WTC11 (cell line): ENCODE measurements around the gene OR5W2. TPM values are rescaled to one million over a fixed set of nuclear protein-coding genes. Genes with fewer than 3 reads are reported as not detected.
"Not testable (repeated sequence)": the region's sequence is repeated elsewhere in the genome, so short reads cannot be mapped to it uniquely, and the experiment has no call there.

Experiments used
- ATAC-seq: fragments of 200-7000 bp; cut with Tn5 transposase; 2 replicates; pipeline ENCODE4 v1.10.0; 2021; ENCODE audit warnings: mild to moderate bottlenecking, moderate library complexity
- CTCF ChIA-PET: fragments of 300-600 bp; sonication (Branson Sonifier 250); formaldehyde crosslinking; loops from one replicate; lab custom pipeline; 2021; ENCODE audit warnings: antibody characterized with exemption; lab: Charles Lee
- POLR2A ChIA-PET: fragments of 350-600 bp; sonication (Branson Sonifier 250); formaldehyde crosslinking; loops from one replicate; lab custom pipeline; 2021; ENCODE audit warnings: antibody characterized with exemption; lab: Charles Lee
- DNase-seq: peaks from one replicate; pipeline ENCODE4 v3.0.0; 2021; ENCODE audit warnings: low spot score
- H3K27ac Mint-ChIP-seq: 2 replicates; pipeline ENCODE4 v1.8.0; 2021; ENCODE audit warnings: mixed read lengths
- H3K27me3 Mint-ChIP-seq: 2 replicates; pipeline ENCODE4 v1.8.0; 2021; ENCODE audit warnings: low read depth, mild to moderate bottlenecking, moderate library complexity, mixed read lengths
- H3K36me3 Mint-ChIP-seq: 2 replicates; pipeline ENCODE4 v1.8.0; 2021; ENCODE audit warnings: mixed read lengths
- H3K4me1 Mint-ChIP-seq: 2 replicates; pipeline ENCODE4 v1.8.0; 2022; ENCODE audit warnings: mixed read lengths
- H3K4me3 Mint-ChIP-seq: 2 replicates; pipeline ENCODE4 v1.8.0; 2021; ENCODE audit warnings: mild to moderate bottlenecking, moderate library complexity, mixed read lengths
- H3K9me3 Mint-ChIP-seq: 2 replicates; pipeline ENCODE4 v1.8.0; 2021; ENCODE audit warnings: mixed read lengths
- total RNA-seq: library from RNA; stranded (reverse); gene quantifications from 3 replicates; pipeline ENCODE4 v1.2.3, GENCODE V29; 2021

Gene OR5W2
- total RNA-seq, 1 experiment from 2014 or later = not detected

GRCh38 chr11:55884995-55885394, 29.4 kb downstream of the OR5W2 start:
- peaks cover 77% of the 10 kb centered on the region for H3K9me3 Mint-ChIP-seq
- H3K27ac Mint-ChIP-seq, CTCF ChIA-PET: not testable (repeated sequence)

GRCh38 chr11:55882997-55883396, 31.4 kb downstream of the OR5W2 start, which contains the start of gene TRIM51:
TRIM51 (plus strand) TSS chr11:55883297; CDS start chr11:55885429, 2,132 bp downstream.
- H3K27ac Mint-ChIP-seq, ATAC-seq, H3K27me3 Mint-ChIP-seq, H3K4me3 Mint-ChIP-seq, DNase-seq, H3K4me1 Mint-ChIP-seq, CTCF ChIA-PET, POLR2A ChIA-PET: not testable (repeated sequence)
- Mint-ChIP-seq H3K9me3 (peaks cover 75% of the 10 kb centered on the region), H3K36me3 (peaks cover 51% of the 10 kb centered on the region)

More at GRCh38 chr11:55884995-55885394, 29.4 kb downstream of the OR5W2 start:
- H3K27me3 Mint-ChIP-seq, H3K4me1 Mint-ChIP-seq, DNase-seq, ATAC-seq, POLR2A ChIA-PET, H3K4me3 Mint-ChIP-seq: not testable (repeated sequence)
- H3K36me3 Mint-ChIP-seq = peaks cover 48% of the 10 kb centered on the region

GRCh38 chr11:55873146-55873545, 41.2 kb downstream of the OR5W2 start:
- H3K36me3 Mint-ChIP-seq = peaks cover 32% of the 10 kb centered on the region
- DNase-seq, H3K27me3 Mint-ChIP-seq, H3K4me3 Mint-ChIP-seq, H3K27ac Mint-ChIP-seq, POLR2A ChIA-PET, ATAC-seq, CTCF ChIA-PET, H3K4me1 Mint-ChIP-seq: not testable (repeated sequence)
- H3K9me3 Mint-ChIP-seq = peaks cover 44% of the 10 kb centered on the region

GRCh38 chr11:55872731-55873130, 41.7 kb downstream of the OR5W2 start:
- H3K27me3 Mint-ChIP-seq, H3K4me1 Mint-ChIP-seq, DNase-seq, H3K27ac Mint-ChIP-seq, CTCF ChIA-PET, H3K4me3 Mint-ChIP-seq, POLR2A ChIA-PET, ATAC-seq: not testable (repeated sequence)
- peaks cover 33% of the 10 kb centered on the region for H3K36me3 Mint-ChIP-seq
- H3K9me3 Mint-ChIP-seq = peaks cover 44% of the 10 kb centered on the region

GRCh38 chr11:55867354-55867753, 47.0 kb downstream of the OR5W2 start:
- H3K4me1 Mint-ChIP-seq, H3K27ac Mint-ChIP-seq, ATAC-seq, H3K4me3 Mint-ChIP-seq, CTCF ChIA-PET, DNase-seq, POLR2A ChIA-PET: not testable (repeated sequence)
- peaks cover 70% of the 10 kb centered on the region for H3K9me3 Mint-ChIP-seq
- H3K27me3 Mint-ChIP-seq = peaks cover 13% of the 10 kb centered on the region; the same call in 1 of the 2 replicates
- H3K36me3 Mint-ChIP-seq = peaks cover 54% of the 10 kb centered on the region

Other genes with a start within 250 kb of the OR5W2 start
- not detected in 3 replicates for gene OR5D13, start 141.1 kb downstream of the OR5W2 start, total RNA-seq
- gene OR5D14, start 119.0 kb downstream of the OR5W2 start, total RNA-seq = not detected in 3 replicates
- not detected in 3 replicates for gene OR5L1, start 103.2 kb downstream of the OR5W2 start, total RNA-seq
- gene OR5D18, start 95.0 kb downstream of the OR5W2 start, total RNA-seq = not detected in 3 replicates
- gene OR5L2, start 87.4 kb downstream of the OR5W2 start, total RNA-seq = not detected in 3 replicates
- not detected in 3 replicates for gene OR5D16, start 75.8 kb downstream of the OR5W2 start, total RNA-seq
- not detected in 3 replicates for gene TRIM51, start 31.3 kb downstream of the OR5W2 start, total RNA-seq
- not detected in 3 replicates for gene OR5I1, start 21.8 kb upstream of the OR5W2 start, total RNA-seq
- 0.16 TPM in 1 of 3 replicates, not detected in the others for gene OR10AG1, start 55.4 kb upstream of the OR5W2 start, total RNA-seq
- gene OR5F1, start 80.0 kb upstream of the OR5W2 start, total RNA-seq = not detected in 3 replicates
- 0.02 TPM in 1 of 3 replicates, not detected in the others for gene OR5AS1, start 113.1 kb upstream of the OR5W2 start, total RNA-seq
- not detected in 3 replicates for gene OR8I2, start 178.7 kb upstream of the OR5W2 start, total RNA-seq
- gene OR8H2, start 189.1 kb upstream of the OR5W2 start, total RNA-seq = not detected in 3 replicates
- not detected in 3 replicates for gene OR8H3, start 207.8 kb upstream of the OR5W2 start, total RNA-seq
- gene OR8J3, start 225.6 kb upstream of the OR5W2 start, total RNA-seq = not detected in 3 replicates
- gene OR8K5, start 245.7 kb upstream of the OR5W2 start, total RNA-seq = not detected in 3 replicates